Activated CD8-positive, alpha-beta T cell treated with anti-CD3 and anti-CD28 coated beads for 36 hours (primary cell): Measurements from ENCODE around the gene EPS15. TPM values are rescaled to one million over a fixed set of nuclear protein-coding genes. Genes with fewer than 3 reads are reported as not detected.
A peak's percentile ranks its signal among the peaks of the same experiment; 100 is the strongest.

Source experiments
- ATAC-seq: fragments of 200-7000 bp; cut with Tn5 transposase; one replicate; pipeline ENCODE4 v1.10.0; 2021; ENCODE audit warnings: mild to moderate bottlenecking, moderate library complexity
- CTCF ChIA-PET: fragments of 350-600 bp; sonication (Branson Sonifier 250); formaldehyde crosslinking; loops from one replicate; lab custom pipeline; 2021; ENCODE audit warnings: antibody characterized with exemption; lab: Charles Lee
- POLR2A ChIA-PET: fragments of 350-600 bp; sonication (Branson Sonifier 250); formaldehyde crosslinking; loops from one replicate; lab custom pipeline; 2021; ENCODE audit warnings: antibody characterized with exemption; lab: Charles Lee
- DNase-seq: peaks from one replicate; pipeline ENCODE4 v3.0.0-alpha.2; 2020
- H3K27ac Mint-ChIP-seq: one replicate; pipeline ENCODE4 v1.8.0; 2021; ENCODE audit warnings: mild to moderate bottlenecking, mixed read lengths
- H3K27me3 Mint-ChIP-seq: one replicate; pipeline ENCODE4 v1.8.0; 2021; ENCODE audit warnings: mixed read lengths
- H3K36me3 Mint-ChIP-seq: one replicate; pipeline ENCODE4 v1.8.0; 2021; ENCODE audit warnings: low read depth, mixed read lengths
- H3K4me1 Mint-ChIP-seq: one replicate; pipeline ENCODE4 v1.8.0; 2021; ENCODE audit warnings: low read depth, mixed read lengths
- H3K4me3 Mint-ChIP-seq: one replicate; pipeline ENCODE4 v1.8.0; 2021; ENCODE audit warnings: mild to moderate bottlenecking, moderate library complexity, mixed read lengths
- H3K9me3 Mint-ChIP-seq: one replicate; pipeline ENCODE4 v1.8.0; 2021; ENCODE audit warnings: mixed read lengths
- CTCF ChIP-seq: fragments of 200-600 bp; IDR thresholded peaks from one replicate; pipeline ENCODE4 v1.8.0; 2022; ENCODE audit warnings: antibody characterized with exemption, mild to moderate bottlenecking
- intact Hi-C: fragments of 100-400 bp; cut with micrococcal nuclease; formaldehyde crosslinking; loops from one replicate; pipeline ENCODE4 v1.10.0; 2022
- total RNA-seq, 2 experiments: library from RNA; stranded (reverse); gene quantifications; one replicate each; pipeline ENCODE4 v1.2.3, GENCODE V29; 2021

Gene EPS15
- total RNA-seq, 2 experiments from 2014 or later: 56.6 to 63.6 TPM

DNA sequence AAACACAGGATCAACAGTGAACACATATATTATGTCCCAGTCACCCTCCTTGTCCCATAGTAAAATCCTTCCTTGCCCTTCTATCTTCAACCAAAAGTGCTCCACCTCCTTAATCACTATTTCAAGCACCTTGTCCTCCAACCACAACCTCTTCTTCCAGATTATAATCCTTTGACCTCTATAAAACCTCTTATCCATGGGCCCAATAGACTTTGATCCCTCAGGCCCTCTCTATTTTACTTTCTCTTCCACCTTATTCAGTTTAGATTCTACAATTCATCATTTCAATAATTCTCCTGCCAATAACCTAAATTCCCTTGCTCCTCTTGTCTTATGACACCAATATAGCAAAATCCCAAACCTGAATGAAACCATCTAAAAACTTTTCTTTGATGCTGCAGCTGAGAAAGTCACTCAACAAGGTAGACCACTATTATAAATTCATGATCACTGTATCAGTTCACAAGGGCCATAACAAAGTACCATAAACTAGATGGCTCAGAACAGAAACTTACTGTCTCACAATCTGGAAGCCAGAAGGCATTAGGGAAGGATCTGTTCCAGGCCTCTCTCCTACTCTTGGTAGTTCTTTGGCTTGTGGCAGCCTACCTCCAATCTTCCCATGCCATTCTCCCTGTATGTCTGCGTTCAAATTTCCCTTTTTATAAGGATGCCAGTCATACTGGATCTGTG lies 24.8 kb downstream of the EPS15 start:
- Mint-ChIP-seq H3K36me3 (peaks cover 10% of the 10 kb centered on the region), H3K27ac (no peak overlapping the region), H3K4me3 (no peak overlapping the region), H3K27me3 (no peaks in the 10 kb centered on the region), H3K4me1 (peaks cover 58% of the 10 kb centered on the region), H3K9me3 (peaks cover 3% of the 10 kb centered on the region)
- ChIA-PET POLR2A (no interaction called here), CTCF (no interaction called here)
- TF ChIP-seq CTCF: no peak
- ATAC-seq (no peak), DNase-seq (no peak)
- intact Hi-C loops: no loop called here

- ATAC-seq: no peak
- Mint-ChIP-seq H3K36me3 (peaks cover 5% of the 10 kb centered on the region), H3K4me1 (peaks cover 52% of the 10 kb centered on the region), H3K27me3 (no peaks in the 10 kb centered on the region), H3K4me3 (no peak overlapping the region), H3K9me3 (peaks cover 3% of the 10 kb centered on the region), H3K27ac (peak overlapping the region; percentile 25)
- ChIA-PET CTCF (no interaction called here), POLR2A (no interaction called here)
- intact Hi-C loops: no loop called here
- TF ChIP-seq CTCF: no peak
- no peak for DNase-seq
Measured at GRCh38 chr1:51491166-51491981, 27.7 kb downstream of the EPS15 start.

GRCh38 chr1:51489472-51489871 lies 29.6 kb downstream of the EPS15 start:
- Mint-ChIP-seq H3K27me3 (no peaks in the 10 kb centered on the region), H3K36me3 (peaks cover 5% of the 10 kb centered on the region), H3K4me3 (no peak overlapping the region), H3K4me1 (peaks cover 42% of the 10 kb centered on the region), H3K9me3 (peaks cover 3% of the 10 kb centered on the region), H3K27ac (no peak overlapping the region)
- POLR2A ChIA-PET: interaction anchor here (1.0 kb wide), 1 partner anchor 16 kb away, joined by 4 read pairs; no protein-coding TSS in a partner anchor
- CTCF ChIA-PET: no interaction called here
- intact Hi-C loops: no loop called here
- ATAC-seq: no peak
- TF ChIP-seq CTCF: no peak
- no peak for DNase-seq

DNA sequence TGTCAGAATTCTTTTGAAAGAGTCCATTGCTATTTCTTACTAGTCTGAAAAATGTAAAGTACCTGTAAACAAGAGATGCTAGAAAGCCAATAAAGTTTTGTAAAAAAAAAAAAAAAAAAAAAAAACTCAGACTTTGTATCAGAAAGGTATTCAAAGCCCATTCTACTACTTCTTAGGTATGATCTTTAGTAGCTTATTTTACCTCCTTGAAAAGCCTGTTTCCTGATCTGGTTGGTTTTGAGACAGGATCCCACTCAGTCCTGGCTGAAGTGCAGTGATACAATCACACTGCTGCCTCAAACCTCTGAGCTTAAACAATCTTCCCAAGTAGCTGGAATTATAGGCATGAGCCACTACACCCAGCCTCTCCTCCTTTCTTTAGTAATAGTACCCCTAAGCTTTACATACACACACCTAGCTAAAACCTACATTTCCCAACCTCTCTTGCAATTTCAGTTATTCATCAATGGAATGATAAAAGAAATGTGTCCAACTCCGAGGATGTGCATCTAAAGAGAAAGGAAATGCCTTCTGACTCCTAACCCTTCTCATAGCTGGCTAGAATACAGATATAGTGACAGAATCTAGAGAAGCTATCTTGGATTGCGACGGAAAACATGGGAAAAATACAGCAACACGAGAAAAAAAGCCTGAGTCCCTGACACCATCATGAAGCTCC lies 30.6 kb downstream of the EPS15 start:
- ATAC-seq (no peak), DNase-seq (no peak)
- intact Hi-C loops: no loop called here
- peaks cover 35% of the 10 kb centered on the region for H3K4me1 Mint-ChIP-seq
- no peaks in the 10 kb centered on the region for H3K27me3 Mint-ChIP-seq
- H3K36me3 Mint-ChIP-seq: peaks cover 5% of the 10 kb centered on the region
- no peak overlapping the region for H3K27ac Mint-ChIP-seq
- ChIA-PET CTCF (interaction anchor here (0.5 to 1.1 kb wide), 2 partner anchors 19 to 47 kb away, joined by 3 read pairs; no protein-coding TSS in a partner anchor), POLR2A (interaction anchor here (1.0 to 1.6 kb wide), 2 partner anchors 16 to 31 kb away, joined by 4 read pairs; partner anchors contain the start of gene EPS15)
- no peaks in the 10 kb centered on the region for H3K9me3 Mint-ChIP-seq
- H3K4me3 Mint-ChIP-seq: no peak overlapping the region
- TF ChIP-seq CTCF: no peak
